GM10847 (cell line): ENCODE results near the gene LSM7.

Experiments used
- POLR2A ChIP-seq: IDR thresholded peaks from 2 replicates; pipeline ENCODE4 v1.6.1; 2011; ENCODE audit not compliant: insufficient read length; ENCODE audit errors: extremely low read depth

The LSM7 gene

GRCh38 chr19:2345076-2345475, 16.7 kb upstream of the LSM7 start:
- no peak for TF ChIP-seq POLR2A

- no peak for TF ChIP-seq POLR2A
Observed at GRCh38 chr19:2344381-2344870, 16.0 kb upstream of the LSM7 start.

GRCh38 chr19:2343289-2343982, 15.1 kb upstream of the LSM7 start:
- TF ChIP-seq POLR2A = no peak

GRCh38 chr19:2342656-2343288, 14.4 kb upstream of the LSM7 start:
- no peak for TF ChIP-seq POLR2A

- TF ChIP-seq POLR2A = no peak
Observed at GRCh38 chr19:2341982-2342381, 13.6 kb upstream of the LSM7 start.

GRCh38 chr19:2341244-2341751, 12.9 kb upstream of the LSM7 start:
- TF ChIP-seq POLR2A = no peak

- TF ChIP-seq POLR2A = no peak
Observed at GRCh38 chr19:2340496-2341243, 12.3 kb upstream of the LSM7 start.

GRCh38 chr19:2339644-2340310, 11.4 kb upstream of the LSM7 start:
- no peak for TF ChIP-seq POLR2A

GRCh38 chr19:2338751-2339643, 10.6 kb upstream of the LSM7 start:
- no peak for TF ChIP-seq POLR2A

GRCh38 chr19:2338055-2338615, 9.7 kb upstream of the LSM7 start:
- TF ChIP-seq POLR2A = no peak

GRCh38 chr19:2337329-2337707, 8.9 kb upstream of the LSM7 start:
- no peak for TF ChIP-seq POLR2A

GRCh38 chr19:2336528-2337328, 8.3 kb upstream of the LSM7 start:
- no peak for TF ChIP-seq POLR2A

GRCh38 chr19:2335848-2336247, 7.5 kb upstream of the LSM7 start:
- TF ChIP-seq POLR2A = no peak

GRCh38 chr19:2334986-2335846, 6.8 kb upstream of the LSM7 start:
- TF ChIP-seq POLR2A = no peak
